Muscle of back (tissue), 11 donors: ENCODE measurements around the gene TENM3. TPM values are rescaled to one million over a fixed set of nuclear protein-coding genes. Genes with fewer than 3 reads are reported as not detected.

ENCODE experiments used
- DNase-seq, 3 donors: peaks; one replicate each; pipeline versions ENCODE4 v3.0.0 to v3.0.0-alpha.2; 2013
- polyA plus RNA-seq, 10 donors: library from polyadenylated mRNA; unstranded; fragments of 120-200 nt; gene quantifications; one replicate each; pipeline ENCODE4 v1.2.1, GENCODE V29; 2013; ENCODE audit not compliant: insufficient read length in 10 of 10

TENM3 gene
- polyA plus RNA-seq, 10 donors = 9.2 to 23.1 (median 15.7) TPM

- DNase-seq = no peak
These were observed 7.9 kb downstream of the TENM3 start for GRCh38 chr4:182251116-182251515.

- DNase-seq = no peak
These were observed 9.0 kb downstream of the TENM3 start for GRCh38 chr4:182252220-182252619.

- no peak for DNase-seq
These were observed 11.0 kb downstream of the TENM3 start for GRCh38 chr4:182254026-182254780.

GRCh38 chr4:182255441-182256190 lies 12.4 kb downstream of the TENM3 start:
- no peak for DNase-seq

GRCh38 chr4:182257016-182257415 lies 13.8 kb downstream of the TENM3 start:
- no peak for DNase-seq

GRCh38 chr4:182257503-182257902 lies 14.3 kb downstream of the TENM3 start:
- no peak for DNase-seq

GRCh38 chr4:182258441-182259000 lies 15.3 kb downstream of the TENM3 start:
- DNase-seq = no peak

- DNase-seq = no peak
These were observed 18.5 kb downstream of the TENM3 start for GRCh38 chr4:182261651-182262223.

- DNase-seq = no peak
These were observed 20.4 kb downstream of the TENM3 start for GRCh38 chr4:182263562-182263961.

GRCh38 chr4:182264139-182264752 lies 21.0 kb downstream of the TENM3 start:
- no peak for DNase-seq

GRCh38 chr4:182265881-182266280 lies 22.7 kb downstream of the TENM3 start:
- no peak for DNase-seq

GRCh38 chr4:182267048-182267447 lies 23.8 kb downstream of the TENM3 start:
- DNase-seq = no peak

GRCh38 chr4:182268966-182269365 lies 25.8 kb downstream of the TENM3 start:
- no peak for DNase-seq

- no peak for DNase-seq
These were observed 28.5 kb downstream of the TENM3 start for GRCh38 chr4:182271731-182272130.

- DNase-seq = peak in 1 of 3 donors; percentile 7
These were observed 28.9 kb downstream of the TENM3 start for GRCh38 chr4:182272151-182272550.

GRCh38 chr4:182273191-182273935 lies 30.2 kb downstream of the TENM3 start:
- no peak for DNase-seq

- DNase-seq = no peak
These were observed 33.3 kb downstream of the TENM3 start for GRCh38 chr4:182276210-182277109.

GRCh38 chr4:182277377-182277776 lies 34.2 kb downstream of the TENM3 start:
- no peak for DNase-seq

GRCh38 chr4:182278729-182279128 lies 35.5 kb downstream of the TENM3 start:
- DNase-seq = no peak

- DNase-seq = peak in 1 of 3 donors; percentile 38
These were observed 37.4 kb downstream of the TENM3 start for GRCh38 chr4:182280436-182281111.
